UCSD-AML1 (cell line): ENCODE measurements around the gene SPCS2.
A peak's percentile ranks its signal among the peaks of the same experiment; 100 is the strongest.
"Not testable (repeated sequence)": the region's sequence is repeated elsewhere in the genome, so short reads cannot be mapped to it uniquely, and the experiment has no call there.

Experiments used
- DNase-seq: peaks from one replicate; lab custom pipeline; 2025; ENCODE audit not compliant: unreplicated experiment; lab: John Stamatoyannopoulos, UW

SPCS2 gene

DNA sequence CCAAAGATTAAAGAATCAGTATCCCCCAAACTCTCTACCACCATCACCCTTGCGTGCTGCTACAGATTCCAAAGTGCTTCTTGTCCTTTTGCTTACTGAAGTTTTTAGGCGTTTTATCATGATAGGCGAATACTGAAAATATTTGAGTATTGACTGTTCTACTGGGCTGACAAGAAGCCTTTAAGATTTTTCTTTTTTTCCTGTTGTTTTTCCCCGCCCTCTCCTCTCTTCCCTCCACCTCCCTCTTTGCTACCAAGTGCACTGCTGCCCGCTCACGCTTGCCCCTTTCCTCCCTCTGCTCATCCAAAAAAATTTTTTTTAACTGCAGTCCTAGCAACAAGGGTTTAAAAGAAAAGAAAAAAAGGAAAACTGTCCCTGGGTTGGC, 679 bp downstream of the SPCS2 start:
- no peak for DNase-seq

DNA sequence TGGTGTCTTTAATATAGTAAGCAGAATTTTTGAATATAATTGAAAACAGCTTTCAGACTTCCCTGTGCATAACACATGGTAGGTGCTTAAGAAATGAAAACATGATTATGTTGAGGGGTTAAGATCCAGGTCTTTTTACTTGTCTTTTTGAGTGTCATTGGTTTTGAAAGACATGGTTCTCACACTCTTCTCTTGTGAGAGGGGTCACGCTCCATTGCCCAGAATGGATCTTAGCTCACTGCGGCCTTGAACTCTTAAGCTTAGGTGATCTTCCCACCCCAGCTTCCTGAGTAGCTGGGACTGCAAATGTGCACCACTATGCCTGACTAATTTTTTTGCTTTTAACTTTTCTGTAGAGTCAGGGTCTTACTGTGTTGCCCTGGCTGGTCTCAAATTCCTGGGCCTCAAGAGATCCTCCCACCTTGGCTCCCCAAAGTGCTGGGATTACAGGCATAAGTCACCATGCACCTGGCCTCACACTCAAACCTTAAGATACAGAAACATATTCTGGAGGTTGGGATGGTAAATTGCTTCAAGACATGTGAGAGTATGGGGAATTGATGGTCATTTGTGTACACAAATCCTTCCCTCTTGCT, 1.4 kb downstream of the SPCS2 start:
- DNase-seq, result no peak

DNA sequence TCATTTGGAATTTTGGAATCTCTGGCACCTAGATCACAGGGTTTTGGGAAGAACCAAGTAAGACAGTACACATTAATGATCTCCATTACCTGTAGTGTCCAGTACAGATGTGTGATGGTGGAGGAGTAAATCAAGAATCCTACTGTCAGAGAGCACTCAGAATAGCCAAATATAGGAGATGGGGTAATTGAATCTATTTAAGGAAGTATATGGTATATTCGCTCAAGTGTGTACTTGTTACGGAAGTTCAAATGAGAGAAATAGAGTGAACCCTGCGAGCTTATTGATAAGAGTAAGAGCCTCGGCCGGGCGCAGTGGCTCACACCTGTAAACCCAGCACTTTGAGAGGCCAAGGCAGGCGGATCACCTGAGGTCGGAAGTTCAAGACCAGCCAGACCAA, 2.2 kb downstream of the SPCS2 start:
- DNase-seq, result no peak

DNA sequence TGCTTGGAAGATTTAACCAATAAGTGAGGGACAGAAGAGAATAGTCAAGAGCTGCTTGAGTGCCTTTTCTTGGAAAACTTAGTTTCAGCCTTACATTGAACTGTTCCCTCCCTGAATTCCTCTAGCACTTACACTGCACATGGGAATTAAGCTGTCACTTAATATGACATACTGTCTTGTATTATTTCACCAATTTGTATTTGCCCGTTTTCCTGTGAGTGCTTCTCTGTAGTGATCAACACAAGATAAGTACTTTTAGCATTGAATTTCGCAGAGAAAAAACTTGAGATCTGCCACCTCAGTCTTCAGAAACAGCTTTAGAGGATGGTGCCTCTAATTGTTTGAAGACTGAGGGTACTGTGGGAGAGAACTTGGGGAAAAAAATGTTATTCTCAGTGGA, 3.7 kb downstream of the SPCS2 start:
- no peak for DNase-seq

DNA sequence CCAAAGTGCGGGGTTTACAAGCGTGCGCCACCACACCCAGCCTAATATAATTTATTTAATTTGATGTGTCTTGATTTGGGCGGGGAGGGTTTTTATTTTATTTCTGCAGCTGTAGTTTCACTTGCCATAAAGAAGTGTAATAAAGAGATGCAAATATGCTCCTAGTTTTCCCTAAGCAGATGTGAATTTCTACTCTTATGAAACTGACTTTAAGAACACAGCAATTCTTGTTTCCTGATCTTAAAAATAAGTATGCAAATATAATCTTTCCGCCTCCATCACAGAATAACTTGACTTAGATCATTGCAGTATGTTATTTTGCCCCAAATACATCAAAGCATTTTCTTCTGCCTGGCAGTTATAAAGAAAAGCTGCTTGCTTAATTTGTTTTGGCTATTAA, 4.4 kb downstream of the SPCS2 start:
- DNase-seq, result no peak

DNA sequence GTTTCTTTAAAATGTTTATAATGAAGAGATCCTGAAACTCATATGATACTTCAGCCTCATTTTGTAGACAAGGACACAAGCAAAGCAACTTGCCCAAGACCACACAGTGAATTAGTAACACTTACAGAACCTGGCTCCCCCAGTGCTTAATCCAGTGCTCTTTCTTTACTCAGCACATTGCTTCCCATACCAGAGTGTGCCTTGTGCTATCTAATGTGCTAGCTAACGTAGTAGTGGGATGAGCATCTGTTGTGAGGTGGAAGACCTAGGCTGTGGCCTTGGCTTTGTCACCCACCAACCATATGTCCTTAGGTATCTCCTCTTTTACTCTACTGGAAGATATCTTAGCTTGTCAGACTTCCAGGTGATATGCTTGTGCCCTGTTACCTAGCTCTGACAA, 5.1 kb downstream of the SPCS2 start:
- no peak for DNase-seq

DNA sequence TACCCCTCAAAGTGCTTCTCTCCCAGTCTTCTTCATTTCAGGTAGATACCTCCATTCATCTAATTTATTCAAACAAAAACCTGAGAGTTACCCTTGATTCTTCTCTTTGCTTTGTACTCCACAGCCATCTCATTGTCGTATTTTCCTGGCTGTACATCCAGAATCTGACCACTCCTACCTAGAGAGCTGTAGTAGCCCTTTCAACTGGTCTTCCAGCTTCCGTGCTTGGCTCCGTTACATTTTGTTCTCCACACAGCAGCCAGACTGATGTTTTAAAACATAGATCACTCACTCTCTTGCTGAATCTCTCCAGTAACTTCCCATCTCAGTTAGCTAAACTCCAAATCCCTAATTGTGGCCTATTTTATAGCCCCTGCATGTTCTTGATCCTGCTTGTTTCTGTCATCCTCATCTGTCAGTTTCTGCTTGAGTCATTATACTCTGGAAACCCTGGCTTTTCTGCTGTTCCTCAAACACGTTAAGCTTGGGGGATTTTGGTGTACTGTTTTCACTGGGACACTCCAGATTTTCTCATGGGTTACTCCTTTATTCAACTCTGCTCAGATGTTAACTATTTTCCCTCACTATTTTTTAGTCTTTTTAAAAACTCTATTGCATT, 7.4 kb downstream of the SPCS2 start:
- DNase-seq, result no peak

DNA sequence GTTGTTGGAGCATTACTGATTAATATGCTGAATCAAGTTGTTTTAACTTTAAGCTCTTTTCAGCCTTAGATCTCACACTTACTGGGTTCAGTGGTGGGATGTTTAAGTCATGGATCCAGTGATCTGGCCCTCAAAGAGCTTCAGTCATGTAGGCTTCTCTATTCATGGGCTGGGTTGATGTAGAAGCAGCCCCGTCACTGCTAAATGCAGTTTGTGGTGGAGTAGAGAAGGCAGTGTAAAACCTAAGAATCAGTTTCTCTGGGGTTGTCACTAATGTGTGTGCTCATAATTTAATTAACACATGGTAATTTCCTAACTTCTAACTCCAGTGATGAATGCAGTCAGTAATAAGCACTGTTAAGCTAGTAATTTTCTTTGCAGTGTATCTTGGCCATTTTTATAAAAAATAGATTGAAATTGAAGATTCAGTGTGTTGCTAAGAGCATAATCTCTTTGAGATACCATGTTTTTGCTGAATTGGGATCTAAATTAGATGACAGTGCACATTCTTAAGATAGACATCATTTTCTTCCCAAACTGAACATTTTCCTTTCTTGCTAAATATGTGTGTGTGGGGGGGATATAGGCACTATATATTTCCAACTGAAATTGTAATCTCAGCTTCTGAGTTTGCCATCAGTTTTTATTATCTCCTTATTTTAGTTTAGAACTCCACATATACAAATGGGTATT, 9.0 kb downstream of the SPCS2 start:
- DNase-seq, result no peak

DNA sequence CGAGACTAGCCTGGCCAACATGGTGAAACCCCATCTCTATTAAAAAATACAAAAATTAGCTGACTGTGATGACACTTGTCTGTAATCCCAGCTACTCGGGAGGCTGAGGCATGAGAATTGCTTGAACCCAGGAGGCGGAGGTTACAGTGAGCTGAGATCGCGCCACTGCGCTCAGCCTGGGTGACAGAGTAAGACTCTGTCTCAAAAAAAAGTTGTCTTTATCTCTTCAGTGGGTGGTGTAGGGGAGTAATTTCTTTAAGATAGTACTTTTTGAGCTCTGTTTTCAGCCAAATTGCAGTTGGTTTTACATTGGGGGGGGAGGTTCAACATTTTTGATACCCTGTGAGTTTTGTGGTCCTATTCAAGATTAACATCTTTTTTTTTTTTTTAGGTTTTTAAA, 11.1 kb downstream of the SPCS2 start:
- DNase-seq, result not testable (repeated sequence)

DNA sequence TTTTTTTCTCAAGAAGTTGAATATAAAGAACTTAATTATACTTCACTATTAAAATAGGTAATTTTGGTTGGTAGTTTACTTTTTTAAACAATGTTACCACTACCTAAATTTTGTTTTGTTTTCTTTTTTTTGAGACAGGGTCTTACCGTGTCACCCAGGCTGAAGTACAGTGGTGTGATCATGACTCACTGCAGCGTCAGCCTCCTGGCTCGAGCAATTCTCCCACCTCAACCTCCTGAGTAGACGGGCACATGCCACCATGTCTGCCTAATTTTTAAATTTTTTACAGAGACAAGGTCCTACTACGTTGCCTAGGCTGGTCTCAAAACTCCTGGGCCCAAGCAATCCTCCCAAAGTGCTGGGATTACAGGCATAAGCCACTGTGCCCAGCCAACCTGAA, 17.6 kb downstream of the SPCS2 start:
- no peak for DNase-seq

DNA sequence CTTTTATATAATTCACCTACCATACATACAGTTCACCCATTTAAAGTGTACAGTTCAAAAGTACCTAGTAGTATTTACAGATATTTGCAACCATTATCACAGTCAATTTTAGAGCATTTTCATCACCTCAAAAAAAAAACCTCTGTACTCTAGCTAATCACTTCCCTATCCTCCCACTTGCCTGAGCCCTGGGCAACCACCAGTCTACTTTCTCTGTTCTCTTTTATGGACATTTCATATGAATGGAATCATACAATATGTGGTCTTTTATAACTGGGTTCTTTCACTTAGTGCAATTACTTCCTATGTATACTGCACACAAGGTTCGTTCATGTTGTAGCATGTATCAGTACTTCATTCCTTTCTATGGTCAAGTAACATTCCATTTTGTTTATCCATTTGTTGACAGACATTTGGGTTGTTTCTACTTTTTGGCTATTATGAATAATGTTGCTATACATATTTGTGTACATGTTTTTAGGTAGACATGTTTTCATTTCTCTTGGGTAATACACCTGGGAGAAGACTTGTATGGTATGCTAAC, 21.9 kb downstream of the SPCS2 start:
- no peak for DNase-seq

DNA sequence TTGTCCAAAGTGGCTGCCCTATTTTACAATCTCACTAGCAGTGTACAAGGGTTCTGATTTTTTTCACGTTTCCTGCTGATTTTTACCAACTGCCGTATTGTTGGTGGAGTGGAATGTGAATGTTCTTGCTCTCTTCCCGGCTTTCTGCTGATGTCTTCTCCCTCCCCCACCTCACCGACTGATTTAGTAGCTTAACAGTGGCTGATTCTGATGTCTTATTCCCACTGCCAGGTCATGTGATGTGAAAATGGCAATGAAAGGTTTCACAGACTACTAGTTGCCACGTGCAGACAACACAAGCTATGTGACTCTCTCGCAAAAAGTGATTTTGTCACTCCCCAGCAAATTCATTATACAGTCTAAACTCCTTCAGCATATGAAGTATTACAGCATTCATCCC, 22.4 kb downstream of the SPCS2 start:
- no peak for DNase-seq

DNA sequence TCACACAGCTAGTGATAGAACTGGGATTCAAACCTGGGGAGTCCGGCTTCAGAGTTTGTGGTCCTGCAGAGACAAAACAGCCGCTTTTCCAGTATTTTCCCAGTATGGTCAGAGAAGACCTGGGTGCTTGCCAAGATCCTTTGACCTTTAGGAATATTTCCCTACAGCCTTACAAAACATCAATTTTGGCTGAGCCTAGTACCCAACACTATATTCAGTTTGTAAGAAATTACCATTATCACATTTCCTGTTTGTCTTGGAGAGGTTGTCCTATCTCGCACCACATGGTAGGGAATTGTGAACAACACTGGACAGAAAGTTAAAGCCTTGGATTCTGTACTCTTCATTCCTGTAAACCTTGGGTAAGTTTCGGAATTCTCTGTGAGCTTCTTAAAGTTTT, 29.0 kb downstream of the SPCS2 start:
- no peak for DNase-seq

DNA sequence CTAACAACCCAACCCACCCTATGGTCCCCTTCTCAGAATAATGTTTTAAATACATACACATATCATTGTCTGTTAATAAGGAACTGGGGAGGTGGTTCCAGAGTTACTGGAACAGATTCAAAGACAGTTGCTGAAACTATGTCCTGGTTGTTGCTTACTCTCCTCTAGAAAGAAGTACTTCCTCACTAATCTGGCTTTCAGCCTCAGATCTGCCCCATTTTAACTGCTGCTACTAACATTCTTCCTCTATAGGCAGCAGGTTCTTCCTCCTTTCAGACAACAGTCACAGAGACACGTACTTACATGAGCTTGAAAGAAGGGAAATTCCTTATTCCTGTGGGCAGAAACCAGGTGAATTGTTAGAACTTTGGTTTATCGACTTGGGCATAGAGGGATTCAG, 31.6 kb downstream of the SPCS2 start:
- DNase-seq, result no peak

DNA sequence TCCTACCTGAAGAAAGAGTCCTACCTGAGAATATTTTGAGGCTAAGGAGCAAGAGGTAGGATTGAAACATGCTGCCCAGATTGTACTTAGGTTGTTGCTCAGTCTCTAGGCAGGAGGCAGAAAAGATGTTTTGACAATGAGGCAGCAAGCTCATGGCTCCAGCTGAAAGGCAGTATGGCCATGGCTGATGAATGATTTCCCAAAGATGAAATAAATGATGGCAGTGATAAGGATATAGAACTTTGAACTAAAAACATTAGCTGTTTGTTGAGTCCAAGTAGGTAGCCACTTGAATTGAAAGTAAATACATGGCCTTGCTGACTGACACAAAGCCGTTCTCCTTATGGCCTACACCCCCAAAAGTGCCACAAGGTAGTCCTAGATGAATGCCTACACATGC, 32.8 kb downstream of the SPCS2 start:
- DNase-seq, result no peak

DNA sequence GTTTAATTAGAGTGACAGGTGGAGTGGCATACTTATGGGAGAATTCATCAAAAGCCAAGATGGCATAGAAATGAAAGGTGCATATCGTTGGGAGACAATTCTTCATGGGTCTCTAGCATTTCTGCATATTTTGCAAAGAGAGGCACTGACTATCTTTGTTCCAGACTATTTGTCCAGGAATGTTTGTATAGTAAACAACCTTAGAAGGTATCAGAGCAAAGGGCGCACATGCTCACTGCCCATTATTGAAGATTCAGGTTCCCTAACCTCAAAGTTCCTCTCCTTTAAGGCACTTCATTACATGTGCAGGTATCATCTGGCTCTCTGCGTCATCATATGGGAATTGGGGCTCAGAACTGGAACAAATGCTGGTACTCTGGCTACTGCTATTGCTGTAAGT, 35.0 kb downstream of the SPCS2 start:
- DNase-seq, result no peak

DNA sequence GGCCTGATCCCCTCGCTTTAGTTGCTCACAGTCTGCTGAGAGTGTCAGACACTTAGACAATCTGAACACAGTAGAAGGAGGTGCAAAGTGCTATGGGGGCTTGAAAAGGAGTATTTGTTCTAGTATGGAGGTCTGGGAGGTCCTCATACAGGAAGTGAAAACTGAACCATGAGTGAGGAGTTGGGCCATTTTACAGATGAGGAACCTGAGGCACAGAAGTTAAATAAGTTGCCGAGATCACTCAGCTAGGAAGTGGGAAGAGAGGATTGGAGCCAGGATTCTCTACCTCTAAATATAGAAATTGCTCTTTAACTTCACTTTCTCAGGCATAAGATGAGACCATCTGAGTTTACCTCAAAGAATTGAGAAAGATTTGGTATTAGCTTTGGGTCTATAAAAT, 35.7 kb downstream of the SPCS2 start:
- no peak for DNase-seq

DNA sequence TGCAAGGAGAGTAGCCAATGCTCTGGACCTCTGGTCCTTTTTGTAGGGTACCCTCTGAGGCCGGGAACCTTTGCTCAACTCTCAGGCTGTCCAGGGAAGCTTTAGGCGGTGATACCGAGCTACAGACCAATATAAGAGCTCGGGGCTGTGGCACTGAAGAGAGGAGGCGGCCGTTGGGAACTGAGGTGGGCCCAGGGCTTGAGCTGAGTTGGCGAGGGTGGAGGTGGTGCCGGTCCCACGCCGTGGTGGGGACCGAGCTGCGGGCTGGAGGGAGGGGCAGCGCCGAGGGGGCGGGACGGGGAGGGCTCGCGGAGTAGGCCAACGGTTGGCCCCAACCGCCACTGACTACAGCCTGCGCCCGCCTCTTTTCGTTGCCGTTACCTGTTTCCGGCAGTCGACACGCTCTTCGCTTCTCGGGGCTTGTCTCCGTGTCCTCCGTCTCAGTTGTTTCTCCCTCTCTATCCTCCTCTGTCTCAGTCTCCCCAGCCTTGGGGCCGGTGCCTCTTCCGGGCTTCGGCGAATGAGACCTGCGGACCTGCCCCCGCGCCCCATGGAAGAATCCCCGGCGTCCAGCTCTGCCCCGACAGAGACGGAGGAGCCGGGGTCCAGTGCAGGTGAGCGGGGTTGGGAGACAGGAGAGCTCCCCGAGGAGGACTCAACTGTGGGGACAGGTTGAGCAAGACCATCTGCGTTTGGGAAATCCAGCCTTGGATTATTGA, 39.6 kb downstream of the SPCS2 start, which contains the start of gene NEU3:
Gene NEU3 (plus strand): TSS at position 393 of the 719 bp plus-strand sequence. CDS start 128 bp downstream, at position 521.
- peak; percentile 82 for DNase-seq

DNA sequence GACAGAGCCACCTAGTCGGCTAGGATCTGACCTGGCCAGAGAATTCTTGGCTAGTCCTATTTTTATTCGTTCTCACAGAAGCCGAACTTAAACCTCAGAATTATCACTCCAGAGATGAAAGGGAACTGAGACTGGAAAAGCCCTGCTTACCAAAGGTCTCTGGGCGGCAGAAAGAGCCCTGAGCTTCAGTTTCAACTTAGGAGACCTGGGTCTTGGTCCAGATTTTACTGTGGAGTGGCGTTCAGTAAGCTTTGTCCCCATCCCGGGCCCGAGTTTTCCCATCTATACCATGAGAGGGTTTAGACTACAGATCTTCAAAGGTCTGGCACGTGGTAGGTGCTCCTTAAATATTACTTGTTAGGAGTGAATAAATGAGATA, 40.2 kb downstream of the SPCS2 start:
- no peak for DNase-seq

DNA sequence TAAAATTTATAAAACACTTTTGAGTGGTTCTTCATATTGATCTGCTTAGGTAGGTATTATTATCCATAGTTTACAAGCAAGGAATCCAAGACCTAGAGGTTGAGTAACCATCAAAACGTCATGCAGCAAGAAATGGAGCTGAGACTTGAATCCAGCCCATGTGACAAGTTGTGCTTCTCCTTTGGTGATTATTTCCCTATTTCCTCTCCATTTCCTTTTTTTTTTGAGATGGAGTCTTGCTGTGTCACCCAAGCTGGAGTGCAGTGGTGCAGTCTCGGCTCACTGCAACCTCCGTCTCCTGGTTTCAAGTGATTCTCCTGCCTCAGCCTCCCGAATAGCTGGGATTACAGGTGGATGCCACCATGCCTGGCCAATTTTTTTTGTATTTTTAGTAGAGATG, 41.1 kb downstream of the SPCS2 start:
- not testable (repeated sequence) for DNase-seq

DNA sequence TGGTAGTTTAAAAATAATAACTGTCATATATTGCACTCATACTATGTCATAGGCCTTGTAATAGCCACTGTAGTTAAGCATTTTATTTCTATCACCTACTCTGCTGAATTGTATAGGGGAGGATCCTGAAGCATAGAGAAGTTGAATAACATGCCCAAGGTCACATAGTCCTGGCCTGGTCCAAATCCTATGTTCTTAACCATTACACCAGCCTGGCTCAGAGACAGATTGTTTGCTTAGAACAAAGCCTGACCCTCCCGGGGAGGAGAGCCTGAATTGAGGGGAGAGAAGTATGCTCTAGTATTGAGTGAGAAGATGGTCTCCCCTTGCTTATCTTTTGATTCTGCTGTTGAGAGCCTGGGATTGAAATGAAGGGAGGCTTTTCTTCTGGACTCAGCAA, 41.9 kb downstream of the SPCS2 start:
- DNase-seq, result no peak

DNA sequence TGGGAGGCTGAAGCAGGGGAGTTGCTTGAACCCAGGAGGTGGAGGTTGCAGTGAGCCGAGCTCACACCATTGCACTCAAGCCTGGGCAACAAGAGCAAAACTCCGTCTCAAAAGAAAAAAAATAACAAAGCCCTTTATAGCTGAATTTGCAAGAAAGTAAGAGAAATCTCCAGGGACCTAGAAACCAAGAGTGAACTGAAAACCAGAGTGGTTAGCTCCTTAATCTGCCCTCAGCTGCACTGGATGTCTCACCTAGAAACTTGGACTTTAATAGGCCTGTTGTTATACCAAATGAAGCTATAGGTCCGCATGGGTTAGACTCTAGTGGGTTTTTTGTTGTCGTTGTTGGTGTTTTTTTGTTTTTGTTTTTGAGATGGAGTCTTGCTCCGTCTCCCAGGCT, 43.8 kb downstream of the SPCS2 start:
- DNase-seq, result no peak
